Measurements from ENCODE around the gene FAM107A.

The FAM107A gene

GRCh38 chr3:58518291-58518789, 58.9 kb downstream of the FAM107A start:
- no peak for TF ChIP-seq POLR2A (IDR thresholded peaks at IDR 0.05; ENCODE audit: low read depth, low read length)
- no peak for FAIRE-seq
- DNase-seq (ENCODE audit: insufficient read length, low spot score), result no peak

- no peak for DNase-seq (ENCODE audit: insufficient read length, low spot score)
- no peak for TF ChIP-seq POLR2A (IDR thresholded peaks at IDR 0.05; ENCODE audit: low read depth, low read length)
- FAIRE-seq, result no peak
Measured at GRCh38 chr3:58514405-58514804, 62.8 kb downstream of the FAM107A start.

Data from H54 (cell line).